GM21786 (cell line): Measurements from ENCODE around the gene WWP2.
A peak's percentile ranks its signal among the peaks of the same experiment; 100 is the strongest.
"Not testable (repeated sequence)": the region's sequence is repeated elsewhere in the genome, so short reads cannot be mapped to it uniquely, and the experiment has no call there.

Experiments used
- ATAC-seq: cut with Tn5 transposase; IDR thresholded peaks from one replicate; pipeline ENCODE4 v1.9.1; 2021; ENCODE audit not compliant: unreplicated experiment

WWP2 gene

GRCh38 chr16:69761983-69762813 lies at the start of gene WWP2:
WWP2 (plus strand) TSS chr16:69762332; CDS start chr16:69787011, 24,679 bp downstream.
- peak; percentile 62 for ATAC-seq

DNA sequence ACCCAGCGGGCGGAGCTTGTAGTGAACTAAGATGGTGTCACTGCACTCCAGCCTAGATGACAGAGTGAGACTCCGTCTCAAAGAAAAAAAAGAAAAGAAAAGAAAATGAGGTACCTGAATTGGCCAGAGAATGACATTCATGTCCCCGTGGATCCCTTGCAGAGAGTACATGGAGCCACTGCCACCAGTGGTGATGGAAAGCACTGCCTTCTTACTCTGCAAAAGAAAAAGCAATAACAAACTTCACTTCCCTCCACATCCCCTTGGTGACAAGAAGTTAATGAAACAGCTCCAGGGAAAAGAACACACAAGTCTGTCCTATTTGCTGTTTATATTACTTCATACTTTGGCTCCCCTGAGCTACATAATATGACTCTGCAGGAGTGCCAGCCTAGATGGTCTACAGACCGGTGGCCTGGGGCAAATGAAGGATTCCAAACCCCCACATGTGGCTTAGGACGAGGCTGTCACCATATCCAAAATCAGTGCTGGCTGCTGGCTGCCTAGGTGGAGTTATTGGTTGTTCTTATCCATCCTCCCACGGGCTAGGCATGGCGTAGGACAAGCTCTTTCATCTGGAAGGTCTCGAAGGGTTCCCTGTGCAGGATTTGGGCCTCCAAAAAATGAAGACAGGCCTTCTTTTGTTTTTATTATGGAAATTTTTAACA lies 49.1 kb upstream of the WWP2 start:
- ATAC-seq, result no peak

- ATAC-seq, result no peak
Measured at GRCh38 chr16:69717066-69717465, 45.1 kb upstream of the WWP2 start.

- ATAC-seq, result no peak
Measured at GRCh38 chr16:69718111-69718764, 43.9 kb upstream of the WWP2 start.

GRCh38 chr16:69720822-69721430 lies 41.2 kb upstream of the WWP2 start:
- ATAC-seq, result no peak

- no peak for ATAC-seq
Measured at GRCh38 chr16:69721441-69721957, 40.6 kb upstream of the WWP2 start.

GRCh38 chr16:69724414-69724873 lies 37.7 kb upstream of the WWP2 start:
- ATAC-seq, result no peak

GRCh38 chr16:69724981-69725479 lies 37.1 kb upstream of the WWP2 start:
- no peak for ATAC-seq

DNA sequence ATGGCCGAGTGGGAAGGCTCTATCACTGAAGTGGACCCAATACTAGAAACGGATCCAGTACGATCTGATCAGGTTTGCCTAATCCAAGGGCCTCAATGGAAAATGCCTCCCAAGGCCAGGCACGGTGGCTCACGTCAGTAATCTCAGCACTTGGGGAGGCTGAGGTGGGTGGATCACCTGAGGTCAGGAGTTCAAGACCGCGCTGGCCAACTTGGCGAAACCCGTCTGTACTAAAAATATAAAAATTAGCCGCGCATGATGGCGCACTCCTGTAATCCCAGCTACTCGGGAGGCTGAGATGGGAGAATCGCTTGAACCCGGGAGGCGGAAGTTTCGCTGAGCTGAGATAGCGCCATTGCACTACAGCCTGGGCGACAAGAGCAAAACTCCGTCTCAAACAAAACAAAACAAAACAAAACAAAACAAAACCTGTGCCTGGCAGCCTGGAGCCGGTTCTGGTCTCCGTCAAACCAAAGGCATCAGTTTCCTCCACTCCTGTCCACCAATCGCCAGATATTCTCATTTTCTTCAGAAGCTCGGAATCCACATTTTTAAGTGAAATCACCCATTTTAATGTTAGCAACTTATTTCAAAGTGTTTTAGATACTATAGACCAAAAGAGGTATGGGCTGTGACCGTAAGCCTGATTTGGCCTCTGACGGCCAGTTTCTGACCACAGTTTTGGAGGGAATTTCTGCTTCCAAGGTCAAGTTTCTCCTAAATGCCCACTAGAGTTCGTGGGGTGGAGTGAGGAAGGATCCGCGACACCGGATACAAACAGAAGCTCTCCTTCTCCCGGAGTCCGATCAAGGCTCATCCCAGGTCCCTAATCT lies 36.4 kb upstream of the WWP2 start:
- no peak for ATAC-seq

GRCh38 chr16:69726313-69727060 lies 35.6 kb upstream of the WWP2 start, which contains the start of gene NQO1:
NQO1 (minus strand) TSS chr16:69726560; CDS start chr16:69726439, 121 bp downstream.
- peak; percentile 98 for ATAC-seq

DNA sequence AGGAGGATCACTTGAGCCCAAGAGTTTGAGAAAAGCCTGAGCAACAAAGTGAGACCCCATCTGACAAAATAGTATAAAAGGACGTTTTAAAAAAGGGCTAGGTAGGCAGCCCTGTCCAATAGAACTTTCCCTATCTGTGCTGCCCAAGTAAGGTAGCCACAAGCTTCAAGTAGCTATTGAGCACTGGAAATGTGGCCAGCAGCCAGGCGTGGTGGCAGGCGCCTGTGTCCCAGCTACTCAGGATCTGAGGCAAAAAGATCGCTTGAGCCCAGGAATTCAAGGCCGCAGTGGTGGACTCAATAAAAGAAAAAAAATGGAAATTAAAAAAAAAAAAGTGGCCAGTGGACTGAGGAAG lies 34.2 kb upstream of the WWP2 start:
- no peak for ATAC-seq

DNA sequence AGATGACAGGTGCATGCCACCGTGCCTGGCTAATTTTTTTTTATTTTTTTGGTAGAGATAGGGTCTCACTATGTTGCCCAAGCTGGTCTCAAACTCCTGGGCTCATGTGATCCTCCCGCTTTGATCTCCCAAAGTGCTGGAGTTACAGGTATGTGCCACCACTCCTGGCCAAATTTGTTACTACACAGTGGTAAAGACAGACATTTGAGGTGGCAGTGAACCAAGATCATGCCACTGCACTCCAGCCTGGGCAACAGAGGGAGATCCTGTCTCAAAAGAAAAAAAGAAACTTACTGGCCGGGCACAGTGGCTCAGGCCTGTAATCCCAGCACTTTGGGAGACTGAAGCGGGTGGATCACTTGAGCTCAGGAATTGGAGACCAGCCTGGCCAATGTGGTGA lies 33.1 kb upstream of the WWP2 start:
- not testable (repeated sequence) for ATAC-seq

DNA sequence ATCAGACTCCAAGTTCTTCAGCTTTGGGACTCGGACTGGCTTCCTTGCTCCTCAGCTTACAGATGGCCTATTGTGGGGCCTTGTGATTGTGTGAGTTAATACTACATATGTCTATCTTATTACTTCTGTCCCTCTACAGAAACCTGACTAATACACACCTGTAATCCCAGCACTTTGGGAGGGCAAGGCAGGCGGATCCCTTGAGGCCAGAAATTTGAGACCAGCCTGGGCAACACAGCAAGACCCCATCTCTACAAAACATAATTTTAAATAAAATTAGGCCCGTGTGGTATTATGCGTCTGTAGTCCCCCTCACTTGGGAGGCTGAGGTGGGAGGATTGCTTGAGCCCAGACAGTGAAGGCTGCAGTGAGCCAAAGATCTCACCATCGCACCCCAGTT lies 30.9 kb upstream of the WWP2 start:
- not testable (repeated sequence) for ATAC-seq

- ATAC-seq, result no peak
Measured at GRCh38 chr16:69732101-69732500, 30.0 kb upstream of the WWP2 start.

- no peak for ATAC-seq
Measured at GRCh38 chr16:69741519-69741918, 20.6 kb upstream of the WWP2 start.

GRCh38 chr16:69741951-69742904 lies 19.9 kb upstream of the WWP2 start:
- no peak for ATAC-seq

DNA sequence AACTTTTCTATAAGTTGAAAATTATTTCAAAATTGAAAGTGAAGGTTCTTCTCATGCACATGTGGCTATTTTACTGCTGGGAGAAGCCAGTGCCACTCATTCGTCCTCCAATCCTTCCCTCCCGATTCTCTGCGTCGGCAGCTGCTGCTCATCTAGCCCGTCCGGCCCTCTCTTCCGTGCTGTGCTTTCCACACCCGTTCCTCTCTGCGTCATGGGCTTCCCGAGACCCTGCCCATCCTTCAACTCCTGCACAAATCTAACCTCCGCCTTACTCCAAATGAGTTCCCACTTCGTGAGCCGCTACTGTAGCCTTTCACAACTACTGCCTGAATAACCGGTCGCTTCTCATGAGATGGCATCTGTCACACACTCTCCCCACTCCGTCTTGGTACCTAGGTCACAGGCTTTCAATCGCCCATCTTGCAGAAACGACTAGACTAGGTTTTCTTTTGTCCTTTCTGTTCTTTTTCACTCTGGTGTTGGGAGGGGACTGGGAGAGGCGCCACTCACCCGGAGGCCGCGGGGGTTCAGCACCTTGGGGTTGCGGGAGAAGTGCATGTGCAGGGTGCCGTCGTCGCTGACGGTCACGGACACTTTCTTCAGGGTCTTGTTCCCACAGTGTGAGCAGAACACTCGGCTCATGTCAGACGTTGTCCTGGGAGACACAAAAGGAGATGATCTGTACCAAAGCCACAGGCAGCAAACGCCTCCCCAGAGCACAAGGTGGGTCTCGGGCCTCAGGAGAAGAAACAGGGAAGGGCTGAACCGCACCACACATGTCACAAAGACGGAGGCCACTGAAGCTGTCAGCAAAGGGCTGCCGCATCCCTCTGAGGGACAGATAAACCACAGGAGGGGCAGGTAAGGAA lies 17.5 kb upstream of the WWP2 start:
- no peak for ATAC-seq
